Endothelial cell of umbilical vein (primary cell): ENCODE data around the gene LIN7B. TPM values are rescaled to one million over a fixed set of nuclear protein-coding genes. Genes with fewer than 3 reads are reported as not detected.

Experiments used
- BruUV-seq: library from RNA; stranded (reverse); fragments of 400-500 nt; replicated peaks from 2 replicates; lab custom pipeline; 2021; lab: Mats Ljungman, UMichigan
- CTCF ChIA-PET: fragments of 300-600, 350-600 bp; sonication (Branson Sonifier 250); formaldehyde crosslinking; loops from one replicate; lab custom pipeline; 2021; ENCODE audit warnings: antibody characterized with exemption, inconsistent platforms; lab: Charles Lee
- POLR2A ChIA-PET: fragments of 300-600, 350-600 bp; sonication (Branson Sonifier 250); formaldehyde crosslinking; loops from one replicate; lab custom pipeline; 2021; ENCODE audit warnings: antibody characterized with exemption, inconsistent platforms; lab: Charles Lee
- DNase-seq: peaks from one replicate; pipeline ENCODE4 v3.0.0-alpha.2; 2011; ENCODE audit warnings: low read depth, low spot score
- FAIRE-seq: peaks from 2 replicates; lab custom pipeline; 2011; peaks lifted over from hg19 to GRCh38; lab: Jason Lieb, UNC
- H2AFZ ChIP-seq: 2 replicates; pipeline ENCODE4 v1.6.0; 2012; ENCODE audit warnings: low read depth, low read length, control low read depth, inconsistent platforms
- H3K27ac ChIP-seq: 2 replicates; pipeline ENCODE4 v1.5.1; 2011; ENCODE audit warnings: low read depth, mild to moderate bottlenecking, control low read depth, low read length, moderate library complexity; ENCODE audit not compliant: insufficient read depth
- H3K27me3 ChIP-seq, 2 experiments: 2 replicates each; pipeline versions ENCODE4 v1.6.0 to v1.6.1; 2011; ENCODE audit warnings: low read length in 2 of 2, mixed read lengths in 1 of 2; ENCODE audit not compliant: control insufficient read depth in 2 of 2, insufficient read depth in 2 of 2
- H3K36me3 ChIP-seq, 2 experiments: 2 replicates in 1 of 2; 3 replicates in 1 of 2; pipeline ENCODE4 v1.5.1; 2011; ENCODE audit warnings: low read length in 2 of 2, mild to moderate bottlenecking in 1 of 2, moderate library complexity in 1 of 2; ENCODE audit not compliant: control insufficient read depth in 2 of 2, insufficient read depth in 2 of 2; ENCODE audit errors: extremely low read depth in 1 of 2
- H3K4me1 ChIP-seq: 3 replicates; pipeline ENCODE4 v1.5.1; 2011; ENCODE audit warnings: mild to moderate bottlenecking, low read length; ENCODE audit not compliant: control insufficient read depth, insufficient read depth; ENCODE audit errors: extremely low read depth
- H3K4me2 ChIP-seq: 2 replicates; pipeline ENCODE4 v1.6.1; 2011; ENCODE audit warnings: low read length, control low read depth, mixed read lengths; ENCODE audit not compliant: insufficient read depth
- H3K4me3 ChIP-seq, 3 experiments: fragments of 200-600 bp in 1 of 3; sonication (generic), shearing (Covaris generic) in 1 of 3; replicated peaks in 1 of 3; 2 replicates each; pipeline ENCODE4 v1.5.1; 2011 to 2016; ENCODE audit warnings: control low read depth in 3 of 3, low read length in 3 of 3, mild to moderate bottlenecking in 2 of 3, inconsistent platforms in 1 of 3, low read depth in 1 of 3, moderate library complexity in 1 of 3; ENCODE audit not compliant: insufficient read depth in 1 of 3
- H3K79me2 ChIP-seq: 2 replicates; pipeline ENCODE4 v1.6.0; 2012; ENCODE audit warnings: low read length, inconsistent platforms; ENCODE audit not compliant: control insufficient read depth, insufficient read depth
- H3K9ac ChIP-seq: replicated peaks from 2 replicates; pipeline ENCODE3; 2011; ENCODE audit warnings: low read length, control low read depth; ENCODE audit not compliant: insufficient read depth; ENCODE audit errors: extremely low read depth
- H3K9me1 ChIP-seq: replicated peaks from 3 replicates; pipeline ENCODE4 v1.6.0; 2011; ENCODE audit warnings: mild to moderate bottlenecking, low read length; ENCODE audit not compliant: control insufficient read depth, insufficient read depth; ENCODE audit errors: extremely low read depth
- H3K9me3 ChIP-seq: replicated peaks from 2 replicates; pipeline ENCODE4 v1.5.1; 2012; ENCODE audit warnings: low read length, inconsistent platforms; ENCODE audit not compliant: control insufficient read depth, insufficient read depth
- H4K20me1 ChIP-seq: replicated peaks from 2 replicates; pipeline ENCODE3; 2011; ENCODE audit warnings: mild to moderate bottlenecking, low read length; ENCODE audit not compliant: control insufficient read depth, insufficient read depth; ENCODE audit errors: extremely low read depth
- EZH2 ChIP-seq: IDR thresholded peaks from 2 replicates; pipeline ENCODE4 v1.6.1; 2012; ENCODE audit warnings: borderline replicate concordance, low read depth, mild to moderate bottlenecking, moderate library complexity, low read length, inconsistent platforms; ENCODE audit not compliant: severe bottlenecking
- GATA2 ChIP-seq: IDR thresholded peaks from 2 replicates; pipeline ENCODE4 v1.7.0; 2011; ENCODE audit warnings: low read depth, mild to moderate bottlenecking, moderate library complexity, mixed read lengths, low read length; ENCODE audit not compliant: insufficient read length, insufficient read depth
- MYC ChIP-seq: IDR thresholded peaks from one replicate; pipeline ENCODE4 v1.6.1; 2011; ENCODE audit warnings: mild to moderate bottlenecking, low read depth, low read length
- POLR2A ChIP-seq: IDR thresholded peaks from 2 replicates; pipeline ENCODE4 v1.6.1; 2012; ENCODE audit warnings: low read depth, mild to moderate bottlenecking, control low read depth, low read length
- dilution Hi-C: fragments of 300-500 bp; cut with MboI; formaldehyde crosslinking; loops from one replicate; pipeline ENCODE4 v1.15.0; 2019; ENCODE audit warnings: low sequenced_read_pairs; ENCODE audit not compliant: extremely low pct_ligation_motif_present
- intact Hi-C: fragments of 100-400 bp; cut with micrococcal nuclease; formaldehyde crosslinking; loops from one replicate; pipeline ENCODE4 v1.10.0; 2022
- polyA plus RNA-seq, 4 experiments: library from polyadenylated mRNA; depleted of rRNA in 3 of 4; stranded (reverse) in 3 of 4; unstranded in 1 of 4; fragments of >200 nt; gene quantifications; 2 replicates each; pipeline versions ENCODE4 v1.2.1 to v1.2.3, GENCODE V29; 2011 to 2012; ENCODE audit warnings: missing spikeins in 1 of 4
- total RNA-seq: library from RNA; stranded (reverse); gene quantifications from 2 replicates; pipeline ENCODE4 v1.2.3, GENCODE V29; 2021
- TF ChIP-seq, protein P1 (sequence below): IDR thresholded peaks from 2 replicates; pipeline ENCODE4 v1.6.1; 2011; ENCODE audit not compliant: insufficient read depth, insufficient read length

The LIN7B gene
- total and polyA plus RNA-seq, 2 donors (not counting 3 experiments of a cell fraction or from before 2014, with no cell fraction given) = 2.2 to 4.2 TPM

- POLR2A ChIA-PET = no interaction called here
- Histone ChIP-seq H3K9me3 (no peaks in the 10 kb centered on the region), H2AFZ (no peak overlapping the region), H4K20me1 (peaks cover 3% of the 10 kb centered on the region), H3K4me2 (no peak overlapping the region), H3K9ac (no peak overlapping the region), H3K9me1 (no peaks in the 10 kb centered on the region), H3K79me2 (peaks cover 32% of the 10 kb centered on the region), H3K4me3 (no peak overlapping the region), H3K36me3 (peaks cover 33 to 55% of the 10 kb centered on the region in 2 experiments), H3K27ac (no peak overlapping the region), H3K27me3 (no peaks in the 10 kb centered on the region), H3K4me1 (no peaks in the 10 kb centered on the region)
- DNase-seq (no peak), FAIRE-seq (no peak)
- CTCF ChIA-PET = interaction anchor here (1.4 to 6.9 kb wide), 14 partner anchors 7 to 126 kb away, joined by 6 to 164 read pairs (median 20); partner anchors contain the start of genes LIN7B and PPFIA3
- TF ChIP-seq EZH2 (no peak), MYC (no peak), GATA2 (no peak), POLR2A (no peak)
- intact Hi-C loops = loop anchor here (1.0 kb wide), 1 partner anchor 47 kb away; no protein-coding TSS in a partner anchor
- no TSS peak for BruUV-seq
- dilution Hi-C loops = no loop called here
Measured at GRCh38 chr19:49098795-49099194, 15.4 kb upstream of the LIN7B start.

GRCh38 chr19:49101160-49101559, 13.0 kb upstream of the LIN7B start:
- Histone ChIP-seq H3K9ac (no peak overlapping the region), H4K20me1 (peaks cover 3% of the 10 kb centered on the region), H3K27me3 (no peaks in the 10 kb centered on the region), H2AFZ (no peak overlapping the region), H3K9me3 (no peaks in the 10 kb centered on the region), H3K4me1 (no peaks in the 10 kb centered on the region), H3K9me1 (no peaks in the 10 kb centered on the region), H3K27ac (no peak overlapping the region), H3K4me3 (no peak overlapping the region), H3K36me3 (peaks cover 29 to 65% of the 10 kb centered on the region in 2 experiments), H3K4me2 (no peak overlapping the region), H3K79me2 (peaks cover 19% of the 10 kb centered on the region)
- FAIRE-seq (no peak), DNase-seq (no peak)
- TF ChIP-seq, protein P1, sequence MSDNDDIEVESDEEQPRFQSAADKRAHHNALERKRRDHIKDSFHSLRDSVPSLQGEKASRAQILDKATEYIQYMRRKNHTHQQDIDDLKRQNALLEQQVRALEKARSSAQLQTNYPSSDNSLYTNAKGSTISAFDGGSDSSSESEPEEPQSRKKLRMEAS = no peak
- TF ChIP-seq POLR2A = no peak
- no TSS peak for BruUV-seq
- ChIA-PET CTCF (interaction anchor here (0.9 to 4.0 kb wide), 2 partner anchors 98 to 107 kb away, joined by 4 to 85 read pairs; no protein-coding TSS in a partner anchor), POLR2A (no interaction called here)
- intact Hi-C loops = no loop called here
- dilution Hi-C loops = no loop called here
